T-helper 9 cell (primary cell): ENCODE measurements around the gene LGR5.
"Not testable (repeated sequence)": the region's sequence is repeated elsewhere in the genome, so short reads cannot be mapped to it uniquely, and the experiment has no call there.

ENCODE experiments used
- DNase-seq: peaks from one replicate; pipeline ENCODE4 v3.0.0-alpha.2; 2020

The LGR5 gene

GRCh38 chr12:71552728-71553501 is 113.3 kb downstream of the LGR5 start:
- no peak for DNase-seq

GRCh38 chr12:71555191-71555590 is 115.6 kb downstream of the LGR5 start:
- no peak for DNase-seq

DNA sequence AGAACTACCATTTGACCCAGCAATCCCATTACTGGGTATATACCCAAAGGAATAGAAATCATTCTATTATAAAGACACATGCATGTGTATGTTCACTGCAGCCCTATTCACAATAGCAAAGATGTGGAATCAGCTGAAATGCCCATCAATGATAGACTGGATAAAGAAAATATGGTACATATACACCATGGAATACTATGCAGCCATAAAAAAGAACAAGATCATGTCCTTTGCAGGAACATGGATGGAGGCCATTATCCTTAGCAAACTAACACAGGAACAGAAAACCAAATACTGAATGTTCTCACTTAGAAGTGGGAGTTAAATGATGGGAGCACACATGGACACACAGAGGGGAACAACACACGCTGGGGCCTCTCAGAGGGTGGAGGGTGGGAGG is 116.2 kb downstream of the LGR5 start:
- not testable (repeated sequence) for DNase-seq

- no peak for DNase-seq
Observed at GRCh38 chr12:71556448-71556847, 116.8 kb downstream of the LGR5 start.

DNA sequence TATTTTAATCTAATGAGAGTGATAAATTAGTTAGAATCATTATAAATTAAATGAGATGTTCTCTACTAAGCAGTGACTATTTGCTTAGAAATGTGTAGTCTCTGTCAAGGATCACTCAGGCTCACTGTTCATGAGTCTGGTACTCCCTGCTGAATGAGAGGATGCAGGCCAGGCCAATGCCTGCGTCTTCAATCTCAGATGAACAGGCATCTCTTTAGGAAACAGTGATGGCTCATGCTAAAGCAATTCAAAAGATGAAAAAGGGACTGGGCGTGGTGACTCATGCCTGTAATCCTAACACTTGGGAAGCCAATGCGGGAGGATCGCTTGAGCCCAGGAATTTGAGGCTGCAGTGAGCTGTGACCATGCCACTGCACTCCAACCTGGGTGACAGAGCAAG is 117.3 kb downstream of the LGR5 start:
- DNase-seq = no peak

DNA sequence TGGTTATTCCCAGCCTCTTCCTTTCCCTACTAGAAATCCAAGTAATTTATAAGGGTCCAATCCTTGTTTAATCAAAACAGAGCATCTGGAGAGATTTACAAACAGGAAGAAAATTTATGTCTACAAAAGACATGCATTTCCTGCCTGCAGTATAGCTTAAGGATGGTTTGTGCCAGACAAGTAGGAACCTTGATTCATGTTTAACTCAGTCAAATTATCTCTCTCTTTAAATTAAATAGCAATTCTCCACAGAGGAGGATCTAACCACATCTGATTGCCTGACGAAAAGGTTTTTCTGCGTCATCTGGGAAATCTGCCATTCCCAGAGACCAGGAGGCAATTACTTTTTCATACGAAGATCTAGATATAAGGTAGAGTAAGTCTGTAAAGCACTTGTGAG is 118.8 kb downstream of the LGR5 start:
- DNase-seq = no peak

DNA sequence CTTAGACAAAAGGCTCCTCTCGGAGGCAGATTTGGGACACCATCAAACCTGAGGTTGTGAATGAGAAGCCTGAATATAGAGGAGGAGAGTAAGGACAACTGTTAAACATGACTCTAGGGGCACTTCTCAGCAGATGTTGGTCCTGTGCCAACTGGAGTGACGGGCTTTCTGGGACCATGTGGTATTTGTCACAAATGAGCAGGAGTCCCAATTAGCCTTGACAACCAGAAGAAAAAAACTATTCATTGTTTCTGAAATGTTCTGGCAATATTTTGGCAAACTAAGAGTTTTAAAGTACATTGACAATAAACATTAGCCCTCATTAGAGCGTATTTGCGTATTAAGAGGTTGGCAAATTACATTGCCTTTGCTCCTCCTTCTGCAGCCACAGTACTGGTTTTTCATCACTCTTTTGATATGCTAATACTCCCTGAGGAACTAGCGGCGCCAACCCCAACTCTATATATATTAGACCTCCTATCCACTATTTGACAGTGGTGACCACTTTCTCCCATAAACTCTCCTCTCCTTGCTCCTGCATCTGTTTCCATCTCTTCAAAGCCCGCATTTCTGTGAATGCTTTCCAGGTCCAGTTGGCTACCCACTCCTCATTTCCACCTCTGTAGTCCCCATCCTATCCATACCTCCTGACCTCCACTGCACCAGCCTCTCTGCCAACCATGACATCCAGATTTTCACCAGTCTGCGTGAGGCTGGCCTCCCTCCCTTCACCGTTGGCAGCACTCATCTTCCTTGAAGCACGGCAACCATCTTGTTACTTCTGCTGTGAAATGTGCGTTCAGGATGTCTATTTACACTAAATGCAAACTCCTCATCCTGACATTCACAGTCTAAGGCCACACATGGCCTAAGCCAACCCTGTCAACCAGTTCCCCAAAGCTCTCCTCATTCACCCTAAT is 123.3 kb downstream of the LGR5 start:
- DNase-seq = no peak

GRCh38 chr12:71565535-71565934 is 125.9 kb downstream of the LGR5 start:
- DNase-seq = no peak

DNA sequence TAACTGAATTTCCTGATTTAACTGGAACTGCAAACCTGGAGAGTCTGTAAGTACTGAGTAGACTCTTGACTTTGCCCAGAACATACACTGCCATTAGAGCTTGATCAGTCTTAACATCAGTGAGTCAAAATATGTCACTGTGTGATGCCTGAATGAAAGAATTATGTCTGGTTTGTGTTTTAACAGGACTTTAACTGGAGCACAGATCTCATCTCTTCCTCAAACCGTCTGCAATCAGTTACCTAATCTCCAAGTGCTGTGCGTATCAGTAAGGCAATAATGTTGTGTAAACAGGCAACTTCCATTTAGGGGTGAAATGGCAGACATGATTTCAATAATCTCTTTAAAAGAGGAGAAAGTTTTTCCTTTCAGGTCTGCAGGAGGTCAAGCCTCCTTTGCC is 127.1 kb downstream of the LGR5 start:
- no peak for DNase-seq

GRCh38 chr12:71567537-71567936 is 127.9 kb downstream of the LGR5 start:
- no peak for DNase-seq

DNA sequence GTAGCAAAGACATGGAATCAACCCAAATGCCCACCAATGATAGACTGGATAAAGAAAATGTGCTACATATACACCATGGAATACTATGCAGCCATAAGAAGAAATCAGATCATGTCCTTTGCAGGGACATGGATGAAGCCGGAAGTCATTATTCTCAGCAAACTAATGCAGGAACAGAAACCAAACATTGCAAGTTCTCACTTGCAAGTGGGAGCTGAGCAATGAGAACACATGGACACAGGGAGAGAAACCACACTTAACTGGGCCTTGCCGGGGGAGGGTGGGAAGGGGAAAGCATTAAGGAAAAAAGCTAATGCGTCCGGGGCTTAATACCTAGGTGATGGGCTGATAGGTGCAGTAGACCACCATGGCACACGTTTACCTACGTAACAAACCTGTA is 130.3 kb downstream of the LGR5 start:
- not testable (repeated sequence) for DNase-seq

GRCh38 chr12:71576496-71576895 is 136.9 kb downstream of the LGR5 start:
- DNase-seq = no peak

DNA sequence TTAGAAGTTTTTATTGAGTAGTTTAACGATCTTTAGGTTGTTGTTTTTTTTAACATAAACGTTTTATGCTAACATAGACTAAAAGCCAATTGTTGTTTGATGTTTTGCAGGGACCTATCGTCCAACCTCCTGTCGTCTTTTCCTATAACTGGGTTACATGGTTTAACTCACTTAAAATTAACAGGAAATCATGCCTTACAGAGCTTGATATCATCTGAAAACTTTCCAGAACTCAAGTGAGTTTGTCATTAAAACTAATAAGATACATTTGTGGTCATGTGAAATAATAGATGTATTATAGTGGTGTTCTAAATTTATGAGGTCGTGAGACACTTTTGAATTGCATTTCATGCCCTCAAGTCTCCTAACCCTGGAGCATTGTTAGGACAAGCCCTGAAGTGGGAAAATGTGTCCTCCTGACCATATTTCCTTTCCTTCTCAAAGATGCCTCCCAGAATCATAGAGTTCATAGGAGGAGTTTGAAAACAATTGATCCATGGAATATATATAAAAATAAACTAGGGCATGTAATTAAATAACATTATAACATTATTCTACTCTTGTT is 139.2 kb downstream of the LGR5 start:
- DNase-seq = no peak

GRCh38 chr12:71581206-71581605 is 141.6 kb downstream of the LGR5 start:
- no peak for DNase-seq

DNA sequence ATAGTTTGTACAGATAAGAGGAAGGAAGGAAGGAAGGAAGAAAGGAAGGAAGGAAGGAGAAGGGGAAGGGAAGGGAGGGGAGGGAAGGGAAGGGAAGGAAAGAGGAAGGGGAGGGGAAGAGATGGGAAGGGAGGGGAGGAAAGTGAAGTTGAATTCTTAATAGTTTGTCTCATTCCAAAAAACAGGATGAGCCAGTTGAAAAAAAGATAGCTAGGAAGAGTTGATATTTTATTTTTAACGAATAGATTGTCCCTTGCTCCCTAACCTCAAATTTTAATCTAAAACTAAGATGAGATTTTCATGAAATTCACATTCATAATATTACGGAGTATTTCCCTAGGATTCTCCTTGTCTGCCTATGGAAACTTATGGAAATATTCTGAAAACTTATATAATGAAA is 143.3 kb downstream of the LGR5 start:
- DNase-seq = no peak

DNA sequence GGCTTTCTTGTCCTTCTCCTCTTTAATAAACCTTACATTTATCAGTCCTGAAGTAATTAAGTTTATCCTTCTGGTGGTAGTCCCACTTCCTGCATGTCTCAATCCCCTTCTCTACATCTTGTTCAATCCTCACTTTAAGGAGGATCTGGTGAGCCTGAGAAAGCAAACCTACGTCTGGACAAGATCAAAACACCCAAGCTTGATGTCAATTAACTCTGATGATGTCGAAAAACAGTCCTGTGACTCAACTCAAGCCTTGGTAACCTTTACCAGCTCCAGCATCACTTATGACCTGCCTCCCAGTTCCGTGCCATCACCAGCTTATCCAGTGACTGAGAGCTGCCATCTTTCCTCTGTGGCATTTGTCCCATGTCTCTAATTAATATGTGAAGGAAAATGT is 144.8 kb downstream of the LGR5 start:
- no peak for DNase-seq

DNA sequence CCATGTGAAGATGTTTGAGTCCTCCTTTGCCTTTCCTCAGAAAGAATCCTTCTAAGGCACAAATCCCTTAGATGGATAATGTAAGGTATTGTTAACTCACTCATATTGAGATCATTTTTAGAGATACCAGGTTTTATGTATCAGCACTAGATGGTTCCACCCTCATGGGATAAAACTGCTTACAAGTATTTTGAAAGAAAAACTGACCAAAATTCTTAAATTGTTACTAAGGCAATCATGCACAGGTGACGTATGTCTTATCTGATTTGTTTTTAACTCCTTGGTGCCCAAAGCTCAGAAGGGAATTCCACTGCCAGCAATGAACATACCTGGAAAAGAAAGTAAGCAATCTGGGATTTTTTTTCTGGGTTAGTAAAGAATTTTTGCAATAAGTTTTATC is 145.6 kb downstream of the LGR5 start:
- no peak for DNase-seq

- no peak for DNase-seq
Observed at GRCh38 chr12:71587012-71587411, 147.4 kb downstream of the LGR5 start.

DNA sequence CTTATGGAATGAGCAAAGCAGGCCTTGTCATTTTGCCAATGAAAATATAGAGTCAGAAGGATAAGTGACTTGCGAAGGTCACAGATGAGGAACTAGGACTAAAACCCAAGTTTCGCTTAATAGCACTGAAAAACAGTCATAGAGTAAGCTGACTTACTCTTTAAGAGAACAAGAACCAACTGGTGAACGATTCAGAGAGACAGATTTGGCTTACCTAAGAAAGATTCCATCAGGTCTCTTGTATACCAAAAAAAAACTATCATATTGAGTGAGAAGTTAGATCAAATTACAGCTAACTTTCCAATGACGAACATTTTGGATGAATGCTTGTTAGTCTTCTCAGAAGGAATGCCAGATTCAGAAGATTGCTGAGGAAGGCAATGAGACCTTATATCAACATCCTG is 149.9 kb downstream of the LGR5 start:
- no peak for DNase-seq

GRCh38 chr12:71591601-71592000 is 152.0 kb downstream of the LGR5 start:
- no peak for DNase-seq

- DNase-seq = no peak
Observed at GRCh38 chr12:71592841-71593240, 153.2 kb downstream of the LGR5 start.

DNA sequence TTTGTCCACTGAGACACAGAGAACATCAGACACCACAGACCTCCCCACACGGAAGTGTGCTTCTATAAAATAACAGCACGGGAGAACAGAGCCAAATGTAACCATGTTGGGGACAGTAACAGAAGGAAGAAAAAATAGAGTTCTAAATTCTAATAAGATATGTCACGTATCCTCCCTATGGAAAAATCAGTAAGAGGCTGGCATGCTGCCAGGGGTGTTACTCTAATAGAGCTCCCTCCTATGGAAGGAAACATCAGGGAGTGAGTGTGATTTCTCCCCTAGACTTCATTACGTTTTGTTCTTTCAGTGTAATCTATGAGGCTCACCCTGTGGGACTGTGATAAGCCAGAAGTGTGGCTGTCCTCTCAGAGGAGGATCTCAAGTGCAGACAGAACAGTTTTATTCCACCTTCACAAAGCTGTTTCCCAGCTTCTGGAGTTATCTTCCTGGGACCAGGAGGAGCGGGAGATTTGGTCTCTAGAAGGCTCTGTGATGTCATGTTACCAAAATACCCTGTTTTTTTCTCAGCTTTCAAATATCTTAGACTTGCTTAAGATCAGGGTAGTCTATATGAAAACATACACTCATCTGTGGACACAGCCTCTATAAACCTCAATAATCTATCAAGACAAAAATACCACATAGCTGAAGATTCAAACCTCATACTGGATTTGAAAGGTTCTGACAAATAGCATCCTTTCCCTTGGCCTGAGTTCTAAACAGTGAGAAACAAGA is 154.8 kb downstream of the LGR5 start:
- no peak for DNase-seq

DNA sequence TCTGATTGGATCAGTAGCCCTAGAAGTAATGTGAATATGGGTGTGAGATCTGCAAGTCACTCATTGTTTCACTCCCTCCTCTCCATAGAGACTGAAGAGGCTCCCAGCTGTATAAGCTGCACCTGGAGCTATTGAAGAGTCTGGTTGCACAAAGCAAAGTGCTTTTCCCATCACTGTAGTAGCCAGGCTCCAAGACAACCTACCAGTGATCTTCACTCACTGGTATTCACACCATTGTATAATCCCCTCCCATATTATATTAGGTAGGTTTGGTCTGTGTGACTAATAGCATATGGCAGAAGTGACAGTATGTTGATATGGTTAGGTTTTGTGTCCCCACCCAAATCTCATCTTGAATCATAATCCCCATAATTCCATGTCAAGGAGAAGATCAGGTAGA is 159.6 kb downstream of the LGR5 start:
- no peak for DNase-seq
